ENCODE measurements around the gene ITGB3BP.
"Not testable (repeated sequence)": the region's sequence is repeated elsewhere in the genome, so short reads cannot be mapped to it uniquely, and the experiment has no call there.

The ITGB3BP gene

GRCh38 chr1:63448731-63449246, 74.2 kb downstream of the ITGB3BP start:
- no peak for DNase-seq (ENCODE audit: low read depth)
- no peak overlapping the region for H3K4me3 ChIP-seq (ENCODE audit: control insufficient read depth, low read depth, low read length)
- no peak for TF ChIP-seq CTCF (IDR thresholded peaks at IDR 0.05; ENCODE audit: control insufficient read depth, insufficient read depth, low read depth, low read length, missing control alignments)

- TF ChIP-seq CTCF (IDR thresholded peaks at IDR 0.05; ENCODE audit: control insufficient read depth, insufficient read depth, low read depth, low read length, missing control alignments), result no peak
- no peak overlapping the region for H3K4me3 ChIP-seq (ENCODE audit: control insufficient read depth, low read depth, low read length)
- DNase-seq (ENCODE audit: low read depth), result no peak
Observed at GRCh38 chr1:63442141-63442475, 80.9 kb downstream of the ITGB3BP start.

GRCh38 chr1:63435161-63435560, 87.9 kb downstream of the ITGB3BP start:
- no peak for TF ChIP-seq CTCF (IDR thresholded peaks at IDR 0.05; ENCODE audit: control insufficient read depth, insufficient read depth, low read depth, low read length, missing control alignments)
- no peak for DNase-seq (ENCODE audit: low read depth)

GRCh38 chr1:63429281-63429680, 93.7 kb downstream of the ITGB3BP start:
- no peak overlapping the region for H3K4me3 ChIP-seq (ENCODE audit: control insufficient read depth, low read depth, low read length)
- DNase-seq (ENCODE audit: low read depth), result no peak
- TF ChIP-seq CTCF (IDR thresholded peaks at IDR 0.05; ENCODE audit: control insufficient read depth, insufficient read depth, low read depth, low read length, missing control alignments), result no peak

More at GRCh38 chr1:63435161-63435560, 87.9 kb downstream of the ITGB3BP start:
- no peak overlapping the region for H3K4me3 ChIP-seq (ENCODE audit: control insufficient read depth, low read depth, low read length)

- TF ChIP-seq CTCF (IDR thresholded peaks at IDR 0.05; ENCODE audit: control insufficient read depth, insufficient read depth, low read depth, low read length, missing control alignments), result no peak
- no peak overlapping the region for H3K4me3 ChIP-seq (ENCODE audit: control insufficient read depth, low read depth, low read length)
- DNase-seq (ENCODE audit: low read depth), result no peak
Observed at GRCh38 chr1:63428815-63429214, 94.2 kb downstream of the ITGB3BP start.

GRCh38 chr1:63423649-63424048, 99.4 kb downstream of the ITGB3BP start:
- DNase-seq (ENCODE audit: low read depth), result no peak
- H3K4me3 ChIP-seq (ENCODE audit: control insufficient read depth, low read depth, low read length), result no peak overlapping the region
- TF ChIP-seq CTCF (IDR thresholded peaks at IDR 0.05; ENCODE audit: control insufficient read depth, insufficient read depth, low read depth, low read length, missing control alignments), result no peak

- DNase-seq (ENCODE audit: low read depth); H3K4me3 ChIP-seq (ENCODE audit: control insufficient read depth, low read depth, low read length): not testable (repeated sequence)
Observed at GRCh38 chr1:63420746-63421145, 102.3 kb downstream of the ITGB3BP start.
